ENCODE data around the gene RAB15. TPM values are rescaled to one million over a fixed set of nuclear protein-coding genes. Genes with fewer than 3 reads are reported as not detected.

Gene RAB15
- total and polyA plus RNA-seq, 4 donors = 6.8 to 16.4 (median 14.9) TPM

GRCh38 chr14:64951291-64951690 is 20.8 kb downstream of the RAB15 start:
- DNase-seq (no peak), ATAC-seq (ENCODE audit: insufficient read depth, low FRiP score) (no peak)
- WGBS, 2 donors = 97% methylated on average over 8 of the region's 8 CpGs

GRCh38 chr14:64950889-64951288 is 21.2 kb downstream of the RAB15 start:
- Histone ChIP-seq H3K36me3 (ENCODE audit: control insufficient read depth in 4 of 4, insufficient read depth in 4 of 4, low read length in 4 of 4) (peaks cover 0 to 22% (median 1%) of the 10 kb centered on the region in 4 donors), H3K4me3 (no peak overlapping the region), H3K27ac (ENCODE audit: low read depth in 1 of 2, low read length in 1 of 2) (peak overlapping the region in 1 of 2 donors; percentile 81), H3K9ac (ENCODE audit: insufficient read depth in 1 of 2, low read length in 2 of 2) (no peak overlapping the region), H3K27me3 (ENCODE audit: control insufficient read depth in 3 of 3, insufficient read depth in 3 of 3, low read length in 2 of 3) (no peaks in the 10 kb centered on the region), H3K4me1 (ENCODE audit: control insufficient read depth in 5 of 5, insufficient read depth in 5 of 5, low read length in 5 of 5) (no peaks in the 10 kb centered on the region), H3K9me3 (ENCODE audit: control insufficient read depth in 4 of 4, insufficient read depth in 3 of 4, low read length in 3 of 4) (no peaks in the 10 kb centered on the region)
- TF ChIP-seq, protein P1, sequence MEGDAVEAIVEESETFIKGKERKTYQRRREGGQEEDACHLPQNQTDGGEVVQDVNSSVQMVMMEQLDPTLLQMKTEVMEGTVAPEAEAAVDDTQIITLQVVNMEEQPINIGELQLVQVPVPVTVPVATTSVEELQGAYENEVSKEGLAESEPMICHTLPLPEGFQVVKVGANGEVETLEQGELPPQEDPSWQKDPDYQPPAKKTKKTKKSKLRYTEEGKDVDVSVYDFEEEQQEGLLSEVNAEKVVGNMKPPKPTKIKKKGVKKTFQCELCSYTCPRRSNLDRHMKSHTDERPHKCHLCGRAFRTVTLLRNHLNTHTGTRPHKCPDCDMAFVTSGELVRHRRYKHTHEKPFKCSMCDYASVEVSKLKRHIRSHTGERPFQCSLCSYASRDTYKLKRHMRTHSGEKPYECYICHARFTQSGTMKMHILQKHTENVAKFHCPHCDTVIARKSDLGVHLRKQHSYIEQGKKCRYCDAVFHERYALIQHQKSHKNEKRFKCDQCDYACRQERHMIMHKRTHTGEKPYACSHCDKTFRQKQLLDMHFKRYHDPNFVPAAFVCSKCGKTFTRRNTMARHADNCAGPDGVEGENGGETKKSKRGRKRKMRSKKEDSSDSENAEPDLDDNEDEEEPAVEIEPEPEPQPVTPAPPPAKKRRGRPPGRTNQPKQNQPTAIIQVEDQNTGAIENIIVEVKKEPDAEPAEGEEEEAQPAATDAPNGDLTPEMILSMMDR (IDR thresholded peaks at IDR 0.05; ENCODE audit: control extremely low read depth, extremely low read depth) = no peak
- DNase-seq = no peak
- ATAC-seq (ENCODE audit: insufficient read depth, low FRiP score) = no peak
- 96 to 97% methylated on average over 8 of the region's 8 CpGs for WGBS, 2 donors

More at GRCh38 chr14:64951291-64951690, 20.8 kb downstream of the RAB15 start:
- TF ChIP-seq, protein P1 (IDR thresholded peaks at IDR 0.05; ENCODE audit: control extremely low read depth, extremely low read depth) = no peak
- Histone ChIP-seq H3K27ac (ENCODE audit: low read depth in 1 of 2, low read length in 1 of 2) (peak overlapping the region in 1 of 2 donors; percentile 81), H3K4me1 (ENCODE audit: control insufficient read depth in 5 of 5, insufficient read depth in 5 of 5, low read length in 5 of 5) (no peaks in the 10 kb centered on the region), H3K9me3 (ENCODE audit: control insufficient read depth in 4 of 4, insufficient read depth in 3 of 4, low read length in 3 of 4) (no peaks in the 10 kb centered on the region), H3K36me3 (ENCODE audit: control insufficient read depth in 4 of 4, insufficient read depth in 4 of 4, low read length in 4 of 4) (peaks cover 0 to 22% (median 1%) of the 10 kb centered on the region in 4 donors), H3K27me3 (ENCODE audit: control insufficient read depth in 3 of 3, insufficient read depth in 3 of 3, low read length in 2 of 3) (no peaks in the 10 kb centered on the region), H3K9ac (ENCODE audit: insufficient read depth in 1 of 2, low read length in 2 of 2) (no peak overlapping the region), H3K4me3 (no peak overlapping the region)

DNA sequence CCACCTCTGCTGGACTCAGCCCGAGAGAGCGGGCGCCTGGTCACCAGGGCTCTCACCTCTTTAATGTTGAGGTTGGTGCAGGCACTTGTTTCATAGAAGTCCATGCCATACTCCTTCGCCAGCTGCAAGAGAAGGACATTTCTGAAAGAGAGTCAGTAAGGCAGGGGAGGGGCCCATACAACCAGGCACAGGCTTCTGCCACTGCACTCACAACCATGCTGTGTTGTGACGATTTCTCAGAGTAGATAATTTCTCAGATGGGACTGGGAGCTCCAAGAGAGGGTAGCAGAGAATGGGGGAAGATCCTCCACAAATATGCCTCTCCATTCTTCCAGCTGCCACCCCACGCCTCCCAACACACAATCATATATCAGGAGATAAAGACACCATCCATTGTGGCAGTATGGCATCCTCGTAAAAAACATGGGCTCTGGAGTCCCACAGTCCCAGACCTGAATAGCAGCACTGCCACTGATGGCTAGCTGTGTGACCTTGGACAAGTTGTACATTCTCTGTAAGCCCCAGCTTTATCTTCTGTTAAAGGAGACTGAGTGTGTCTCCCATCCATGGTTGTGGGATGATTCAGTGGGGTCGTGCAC is 23.4 kb downstream of the RAB15 start:
- WGBS, 2 donors = 96 to 99% methylated on average over 8 of the region's 8 CpGs
- Histone ChIP-seq H3K9ac (ENCODE audit: insufficient read depth in 1 of 2, low read length in 2 of 2) (no peak overlapping the region), H3K36me3 (ENCODE audit: control insufficient read depth in 4 of 4, insufficient read depth in 4 of 4, low read length in 4 of 4) (peaks cover 0 to 26% (median 1%) of the 10 kb centered on the region in 4 donors), H3K4me3 (no peak overlapping the region), H3K9me3 (ENCODE audit: control insufficient read depth in 4 of 4, insufficient read depth in 3 of 4, low read length in 3 of 4) (no peaks in the 10 kb centered on the region), H3K27me3 (ENCODE audit: control insufficient read depth in 3 of 3, insufficient read depth in 3 of 3, low read length in 2 of 3) (no peaks in the 10 kb centered on the region), H3K4me1 (ENCODE audit: control insufficient read depth in 5 of 5, insufficient read depth in 5 of 5, low read length in 5 of 5) (no peaks in the 10 kb centered on the region), H3K27ac (ENCODE audit: low read depth in 1 of 2, low read length in 1 of 2) (no peak overlapping the region)
- ATAC-seq (ENCODE audit: insufficient read depth, low FRiP score) = no peak
- DNase-seq = no peak
- TF ChIP-seq, protein P1 (IDR thresholded peaks at IDR 0.05; ENCODE audit: control extremely low read depth, extremely low read depth) = no peak
